ENCODE data around the gene NLN.

DNA sequence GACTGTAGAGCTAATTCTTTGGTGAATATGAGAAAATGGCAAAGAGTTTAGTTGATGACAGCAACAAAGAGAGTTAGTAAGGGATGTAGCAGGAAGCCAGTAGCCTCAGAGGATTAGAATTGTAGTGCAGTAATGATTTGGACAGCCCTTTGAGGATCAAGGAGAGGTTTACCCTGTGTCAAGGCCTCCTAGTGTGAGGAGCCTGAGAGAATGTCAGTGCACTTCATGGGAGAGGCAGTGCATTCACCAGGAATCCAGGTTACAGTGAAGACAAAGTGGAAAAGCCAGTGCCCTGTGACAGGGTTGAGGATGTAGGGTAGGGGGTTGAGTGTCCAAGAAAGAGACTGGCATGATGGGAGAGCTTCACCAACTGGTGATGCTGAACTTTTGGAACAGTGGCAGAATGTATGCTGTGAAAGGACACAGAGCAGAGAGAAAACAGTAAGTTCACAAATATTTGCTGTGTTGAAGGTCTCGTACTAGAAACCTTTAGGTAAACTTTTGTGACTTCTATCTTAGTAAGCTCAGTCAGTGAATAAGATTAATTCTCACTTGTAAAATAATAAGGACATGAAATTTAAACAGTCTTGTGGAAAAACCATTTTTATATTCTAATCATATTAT is 27.3 kb downstream of the NLN start:
- TF ChIP-seq, protein P1, sequence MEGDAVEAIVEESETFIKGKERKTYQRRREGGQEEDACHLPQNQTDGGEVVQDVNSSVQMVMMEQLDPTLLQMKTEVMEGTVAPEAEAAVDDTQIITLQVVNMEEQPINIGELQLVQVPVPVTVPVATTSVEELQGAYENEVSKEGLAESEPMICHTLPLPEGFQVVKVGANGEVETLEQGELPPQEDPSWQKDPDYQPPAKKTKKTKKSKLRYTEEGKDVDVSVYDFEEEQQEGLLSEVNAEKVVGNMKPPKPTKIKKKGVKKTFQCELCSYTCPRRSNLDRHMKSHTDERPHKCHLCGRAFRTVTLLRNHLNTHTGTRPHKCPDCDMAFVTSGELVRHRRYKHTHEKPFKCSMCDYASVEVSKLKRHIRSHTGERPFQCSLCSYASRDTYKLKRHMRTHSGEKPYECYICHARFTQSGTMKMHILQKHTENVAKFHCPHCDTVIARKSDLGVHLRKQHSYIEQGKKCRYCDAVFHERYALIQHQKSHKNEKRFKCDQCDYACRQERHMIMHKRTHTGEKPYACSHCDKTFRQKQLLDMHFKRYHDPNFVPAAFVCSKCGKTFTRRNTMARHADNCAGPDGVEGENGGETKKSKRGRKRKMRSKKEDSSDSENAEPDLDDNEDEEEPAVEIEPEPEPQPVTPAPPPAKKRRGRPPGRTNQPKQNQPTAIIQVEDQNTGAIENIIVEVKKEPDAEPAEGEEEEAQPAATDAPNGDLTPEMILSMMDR (optimal IDR thresholded peaks at IDR 0.05 in 1 of 3, IDR thresholded peaks at IDR 0.05 in 1 of 3, conservative IDR thresholded peaks at IDR 0.05 in 1 of 3; ENCODE audit: extremely low read depth in 1 of 3, insufficient read depth in 2 of 3, low read length in 3 of 3): no peak
- no peak for TF ChIP-seq EZH2 (IDR thresholded peaks at IDR 0.05; ENCODE audit: low read length)
